HEK293 (cell line): ENCODE data around the gene MRPL4.

ENCODE experiments used
- ATF2 ChIP-seq: fragments of 450-650 bp; formaldehyde crosslinking; IDR thresholded peaks from 2 replicates; pipeline ENCODE4 v1.5.1; 2016; ENCODE audit warnings: missing biosample characterization, missing genetic modification characterization, low read depth
- CTCF ChIP-seq: fragments of 450-650 bp; formaldehyde crosslinking; IDR thresholded peaks from 2 replicates; pipeline ENCODE4 v1.5.1; 2016; ENCODE audit warnings: missing biosample characterization, missing genetic modification characterization
- MZF1 ChIP-seq: fragments of 450-650 bp; formaldehyde crosslinking; IDR thresholded peaks from 2 replicates; pipeline ENCODE4 v1.5.1; 2017; ENCODE audit warnings: missing biosample characterization, missing genetic modification characterization, borderline replicate concordance
- REST ChIP-seq: fragments of 450-650 bp; formaldehyde crosslinking; IDR thresholded peaks from 2 replicates; pipeline ENCODE4 v1.5.1; 2016; ENCODE audit warnings: missing biosample characterization, missing genetic modification characterization
- YY1 ChIP-seq: fragments of 450-650 bp; formaldehyde crosslinking; IDR thresholded peaks from 2 replicates; pipeline ENCODE4 v1.5.1; 2018; ENCODE audit warnings: missing biosample characterization, missing genetic modification characterization
- ZBTB1 ChIP-seq: fragments of 450-650 bp; formaldehyde crosslinking; IDR thresholded peaks from 2 replicates; pipeline ENCODE4 v1.5.1; 2016; ENCODE audit warnings: missing biosample characterization, missing genetic modification characterization
- ZNF121 ChIP-seq: fragments of 450-650 bp; formaldehyde crosslinking; IDR thresholded peaks from 2 replicates; pipeline ENCODE4 v1.5.1; 2016; ENCODE audit warnings: missing biosample characterization, missing genetic modification characterization
- ZNF302 ChIP-seq: fragments of 450-650 bp; formaldehyde crosslinking; IDR thresholded peaks from 2 replicates; pipeline ENCODE4 v1.5.1; 2016; ENCODE audit warnings: missing biosample characterization, missing genetic modification characterization, low read depth
- ZNF549 ChIP-seq: fragments of 450-650 bp; IDR thresholded peaks from 2 replicates; pipeline ENCODE4 v1.5.1; 2018; ENCODE audit warnings: missing biosample characterization, missing genetic modification characterization, mild to moderate bottlenecking, inconsistent platforms, moderate library complexity
- ZNF704 ChIP-seq: fragments of 450-650 bp; formaldehyde crosslinking; IDR thresholded peaks from 2 replicates; pipeline ENCODE4 v1.5.1; 2016; ENCODE audit warnings: missing biosample characterization, missing genetic modification characterization
- ZNF785 ChIP-seq: fragments of 450-650 bp; formaldehyde crosslinking; IDR thresholded peaks from 2 replicates; pipeline ENCODE4 v1.5.1; 2016; ENCODE audit warnings: missing biosample characterization, missing genetic modification characterization
- ZNF843 ChIP-seq: fragments of 450-650 bp; formaldehyde crosslinking; IDR thresholded peaks from 2 replicates; pipeline ENCODE4 v1.5.1; 2016; ENCODE audit warnings: missing biosample characterization, missing genetic modification characterization

GRCh38 chr19:10254244-10254643 is 2.2 kb downstream of the MRPL4 start:
- TF ChIP-seq REST (tag by site-specific recombination) (no peak), CTCF (tag by site-specific recombination) (no peak), ZNF843 (tag by site-specific recombination) (no peak), YY1 (tag by site-specific recombination) (no peak), ZNF785 (tag by site-specific recombination) (no peak), ATF2 (tag by site-specific recombination) (no peak), MZF1 (tag by site-specific recombination) (no peak), ZNF704 (tag by site-specific recombination) (no peak), ZNF302 (tag by site-specific recombination) (no peak), ZNF549 (tag by site-specific recombination) (no peak), ZNF121 (no peak), ZBTB1 (tag by site-specific recombination) (no peak)
